ENCODE data around the gene EXOSC9. TPM values are rescaled to one million over a fixed set of nuclear protein-coding genes. Genes with fewer than 3 reads are reported as not detected.

Gene EXOSC9
- total RNA-seq, 4 donors from 2014 or later, result 10.1 to 21.6 (median 13.9) TPM

DNA sequence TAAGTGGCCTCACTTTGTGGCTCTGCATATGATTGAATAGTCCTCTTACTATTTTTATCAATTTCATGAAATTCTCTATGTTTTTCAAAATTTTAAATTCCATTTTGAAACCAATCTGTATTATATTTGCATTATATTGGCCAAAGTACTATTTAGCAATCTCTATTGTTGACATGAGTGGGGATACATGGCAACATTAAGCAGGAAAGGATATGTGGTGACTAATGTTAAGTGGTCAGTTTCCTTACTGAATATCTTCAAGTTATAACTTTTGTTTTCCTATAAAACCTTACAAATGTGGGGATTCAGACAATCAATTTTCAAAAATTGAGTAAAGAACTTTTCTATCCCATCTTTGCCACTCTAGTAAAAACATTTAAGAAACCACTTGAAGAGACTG, 59.0 kb downstream of the EXOSC9 start:
- Histone ChIP-seq H3K9me3 (no peaks in the 10 kb centered on the region), H3K27ac (replicated peaks in 1 of 4) (no peak overlapping the region), H3K4me3 (no peak overlapping the region), H3K27me3 (no peaks in the 10 kb centered on the region), H3K4me1 (no peaks in the 10 kb centered on the region), H3K36me3 (peaks cover 13 to 71% (median 45%) of the 10 kb centered on the region in 4 donors)
- intact Hi-C loops (cut with DNase I), result no loop called here
- no peak for TF ChIP-seq POLR2A (IDR thresholded peaks at IDR 0.05; ENCODE audit: low read depth)
- no peak for TF ChIP-seq EP300 (IDR thresholded peaks at IDR 0.05)
- no peak for TF ChIP-seq POLR2AphosphoS5 (IDR thresholded peaks at IDR 0.05)
- DNase-seq (ENCODE audit: extremely low spot score), result no peak

GRCh38 chr4:121861426-121861825, 60.3 kb downstream of the EXOSC9 start:
- H3K36me3 ChIP-seq, result peaks cover 13 to 69% (median 44%) of the 10 kb centered on the region in 4 donors
- WGBS, result 97% methylated on average over 2 of the region's 2 CpGs
- no peaks in the 10 kb centered on the region for H3K4me1 ChIP-seq
- no peak for DNase-seq (ENCODE audit: extremely low spot score)
- no peak for TF ChIP-seq POLR2A (IDR thresholded peaks at IDR 0.05; ENCODE audit: low read depth)
- no peak for TF ChIP-seq POLR2AphosphoS5 (IDR thresholded peaks at IDR 0.05)
- TF ChIP-seq EP300 (IDR thresholded peaks at IDR 0.05), result no peak
- TF ChIP-seq, protein P1, sequence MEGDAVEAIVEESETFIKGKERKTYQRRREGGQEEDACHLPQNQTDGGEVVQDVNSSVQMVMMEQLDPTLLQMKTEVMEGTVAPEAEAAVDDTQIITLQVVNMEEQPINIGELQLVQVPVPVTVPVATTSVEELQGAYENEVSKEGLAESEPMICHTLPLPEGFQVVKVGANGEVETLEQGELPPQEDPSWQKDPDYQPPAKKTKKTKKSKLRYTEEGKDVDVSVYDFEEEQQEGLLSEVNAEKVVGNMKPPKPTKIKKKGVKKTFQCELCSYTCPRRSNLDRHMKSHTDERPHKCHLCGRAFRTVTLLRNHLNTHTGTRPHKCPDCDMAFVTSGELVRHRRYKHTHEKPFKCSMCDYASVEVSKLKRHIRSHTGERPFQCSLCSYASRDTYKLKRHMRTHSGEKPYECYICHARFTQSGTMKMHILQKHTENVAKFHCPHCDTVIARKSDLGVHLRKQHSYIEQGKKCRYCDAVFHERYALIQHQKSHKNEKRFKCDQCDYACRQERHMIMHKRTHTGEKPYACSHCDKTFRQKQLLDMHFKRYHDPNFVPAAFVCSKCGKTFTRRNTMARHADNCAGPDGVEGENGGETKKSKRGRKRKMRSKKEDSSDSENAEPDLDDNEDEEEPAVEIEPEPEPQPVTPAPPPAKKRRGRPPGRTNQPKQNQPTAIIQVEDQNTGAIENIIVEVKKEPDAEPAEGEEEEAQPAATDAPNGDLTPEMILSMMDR (IDR thresholded peaks at IDR 0.05), result no peak
- no peak overlapping the region for H3K27ac ChIP-seq (replicated peaks in 1 of 4)
- no peaks in the 10 kb centered on the region for H3K9me3 ChIP-seq
- H3K4me3 ChIP-seq, result no peak overlapping the region
- H3K27me3 ChIP-seq, result no peaks in the 10 kb centered on the region
- intact Hi-C loops (cut with DNase I), result no loop called here

GRCh38 chr4:121863799-121864198, 62.7 kb downstream of the EXOSC9 start:
- TF ChIP-seq POLR2A (IDR thresholded peaks at IDR 0.05; ENCODE audit: low read depth), result no peak
- TF ChIP-seq, protein P1 (IDR thresholded peaks at IDR 0.05), result no peak
- TF ChIP-seq POLR2AphosphoS5 (IDR thresholded peaks at IDR 0.05), result no peak
- no peak for TF ChIP-seq EP300 (IDR thresholded peaks at IDR 0.05)
- Histone ChIP-seq H3K4me1 (peaks cover 0 to 1% (median under 1%) of the 10 kb centered on the region in 4 donors), H3K27ac (replicated peaks in 1 of 4) (no peak overlapping the region), H3K36me3 (peaks cover 20 to 53% (median 36%) of the 10 kb centered on the region in 4 donors), H3K9me3 (no peaks in the 10 kb centered on the region), H3K27me3 (no peaks in the 10 kb centered on the region), H3K4me3 (no peak overlapping the region)
- 82% methylated on average over 7 of the region's 7 CpGs for WGBS
- intact Hi-C loops (cut with DNase I), result no loop called here
- no peak for DNase-seq (ENCODE audit: extremely low spot score)

Other genes starting within 250 kb of the EXOSC9 start
- gene ANXA5, start 104.3 kb upstream of the EXOSC9 start, total RNA-seq, result 100 to 1,000 TPM; 242 to 338 (median 270) TPM
- gene SMIM43, start 36.2 kb upstream of the EXOSC9 start, total RNA-seq, result 1 to 10 TPM in 1 of 4 donors, under 1 TPM in 3; 0.46 to 1.2 (median 0.66) TPM
- gene CCNA2, start 22.6 kb downstream of the EXOSC9 start, total RNA-seq, result under 1 TPM; 0.17 to 0.98 (median 0.54) TPM
- gene BBS7, start 69.2 kb downstream of the EXOSC9 start, total RNA-seq, result 10 to 100 TPM; 14.3 to 17.9 (median 15.2) TPM
- under 1 TPM; 0.42 to 0.71 (median 0.62) TPM for gene TRPC3, start 150.7 kb downstream of the EXOSC9 start, total RNA-seq

All from esophagus muscularis mucosa (tissue), 4 donors.